Spleen (tissue), 11 donors: ENCODE results near the gene RSPO1. TPM values are rescaled to one million over a fixed set of nuclear protein-coding genes. Genes with fewer than 3 reads are reported as not detected.

Experiments used
- DNase-seq: peaks from one replicate; pipeline ENCODE4 v3.0.0-alpha.2; 2020
- H3K27ac ChIP-seq, 8 donors: fragments of 200-600 bp; sonication (generic) in 7 of 8; 1 replicate in 4 of 8; 2 replicates in 4 of 8; pipeline versions ENCODE4 v1.5.0 to v1.8.0; 2016 to 2021; ENCODE audit warnings: inconsistent platforms in 4 of 8, mild to moderate bottlenecking in 4 of 8, moderate library complexity in 1 of 8
- H3K27me3 ChIP-seq, 7 donors: fragments of 200-600 bp; sonication (generic) in 6 of 7; replicated peaks in 1 of 7; 1 replicate in 4 of 7; 2 replicates in 3 of 7; pipeline versions ENCODE4 v1.5.0 to v1.8.0; 2016 to 2021; ENCODE audit warnings: inconsistent platforms in 3 of 7, mild to moderate bottlenecking in 1 of 7
- H3K36me3 ChIP-seq, 6 donors: fragments of 200-600 bp; sonication (generic) in 5 of 6; 1 replicate in 4 of 6; 2 replicates in 2 of 6; pipeline versions ENCODE4 v1.5.0 to v1.8.0; 2016 to 2021; ENCODE audit warnings: inconsistent platforms in 2 of 6
- H3K4me1 ChIP-seq, 6 donors: fragments of 200-600 bp; sonication (generic) in 5 of 6; 1 replicate in 3 of 6; 2 replicates in 3 of 6; pipeline versions ENCODE4 v1.5.0 to v1.8.0; 2016 to 2021; ENCODE audit warnings: inconsistent platforms in 3 of 6
- H3K4me3 ChIP-seq, 8 donors: fragments of 200-600 bp; sonication (generic) in 7 of 8; 1 replicate in 4 of 8; 2 replicates in 4 of 8; pipeline versions ENCODE4 v1.5.0 to v1.8.0; 2016 to 2021; ENCODE audit warnings: inconsistent platforms in 4 of 8, mild to moderate bottlenecking in 4 of 8, moderate library complexity in 2 of 8
- H3K9me3 ChIP-seq, 8 donors: fragments of 200-600 bp; sonication (generic) in 7 of 8; 1 replicate in 4 of 8; 2 replicates in 4 of 8; pipeline versions ENCODE4 v1.5.0 to v1.8.0; 2016 to 2021; ENCODE audit warnings: inconsistent platforms in 4 of 8
- CTCF ChIP-seq, 11 experiments: fragments of 200-600 bp in 7 of 11; fragments of 450-650 bp in 4 of 11; sonication (generic) in 4 of 11; IDR thresholded peaks in 8 of 11; conservative IDR thresholded peaks in 3 of 11; 1 replicate in 7 of 11; 2 replicates in 4 of 11; pipeline versions ENCODE4 v1.4.0 to v1.8.0; 2016 to 2021; ENCODE audit warnings: antibody characterized with exemption in 11 of 11, inconsistent platforms in 4 of 11, mild to moderate bottlenecking in 1 of 11
- POLR2A ChIP-seq, 3 donors: fragments of 450-650 bp; IDR thresholded peaks; one replicate each; pipeline ENCODE4 v1.5.1; 2017; ENCODE audit warnings: antibody characterized with exemption in 3 of 3, mild to moderate bottlenecking in 1 of 3
- POLR2AphosphoS5 ChIP-seq, 3 donors: sonication (generic); formaldehyde crosslinking; IDR thresholded peaks; one replicate each; pipeline ENCODE4 v1.5.1; 2017; ENCODE audit warnings: antibody characterized with exemption in 3 of 3
- WGBS, 5 donors: extraction: QIAGEN DNeasy Blood & Tissue Kit in 3 of 5; methylation state at CpG; one replicate each; pipeline versions ENCODE4 v1.1.5 to v1.1.7; 2013 to 2018; 5-methylcytosine and 5-hydroxymethylcytosine counted together
- intact Hi-C: fragments of 100-400 bp; cut with DNase I; formaldehyde crosslinking; loops from one replicate; pipeline ENCODE4 v1.15.0; 2023; ENCODE audit warnings: low total_unique reads
- polyA plus RNA-seq, 3 donors: library from polyadenylated mRNA; stranded (reverse); fragments of 200-250 nt; gene quantifications; one replicate each; pipeline ENCODE4 v1.2.1, GENCODE V29; 2013
- total RNA-seq, 7 donors: library from RNA; depleted of rRNA in 3 of 7; stranded (reverse); fragments of >200 nt in 3 of 7; fragmentation: NEBNext Ultra II Directional in 4 of 7; extraction: Animal tissue kit (Norgen Biotek cat#: 25700) in 4 of 7; gene quantifications; one replicate each; pipeline versions ENCODE4 v1.1.0 to v1.2.1, GENCODE V29; 2016 to 2021
- donor health status: healthy with polysubstance abuse.
- donor health status: DM: no; HTN: no; CAD: no; lungs with moderate emphysema.
- donor health status: DM: no; HTN: no; CAD: no.
- donor health status: Bipolar disorder and iron deficiency.
- donor health status: healthy.
- donor health status: DM: no; HTN: no; CAD: no.
- donor health status: DM: yes; HTN: yes; CAD: no.

Gene RSPO1
- total and polyA plus RNA-seq, 10 donors: 0.20 to 1.0 (median 0.48) TPM; not detected in 1

GRCh38 chr1:37628026-37628556 lies 6.6 kb downstream of the RSPO1 start:
- H3K27ac ChIP-seq: no peak overlapping the region
- 72 to 84% (median 82%) methylated on average over 8 of the region's 8 CpGs for WGBS, 5 donors
- no peaks in the 10 kb centered on the region for H3K36me3 ChIP-seq
- peaks cover 0 to 91% (median 28%) of the 10 kb centered on the region in 7 donors for H3K27me3 ChIP-seq
- no peak overlapping the region for H3K4me3 ChIP-seq
- intact Hi-C loops: no loop called here
- H3K9me3 ChIP-seq: no peaks in the 10 kb centered on the region
- no peaks in the 10 kb centered on the region for H3K4me1 ChIP-seq
- no peak for TF ChIP-seq POLR2A (IDR thresholded peaks at IDR 0.05)
- no peak for TF ChIP-seq CTCF (IDR thresholded peaks at IDR 0.05 in 8 of 11, conservative IDR thresholded peaks at IDR 0.05 in 3 of 11)
- no peak for TF ChIP-seq POLR2AphosphoS5 (IDR thresholded peaks at IDR 0.05)
- DNase-seq: no peak

- Histone ChIP-seq H3K4me3 (no peak overlapping the region), H3K27me3 (peaks cover 0 to 90% (median 6%) of the 10 kb centered on the region in 7 donors), H3K27ac (no peak overlapping the region), H3K4me1 (no peaks in the 10 kb centered on the region), H3K36me3 (no peaks in the 10 kb centered on the region), H3K9me3 (no peaks in the 10 kb centered on the region)
- DNase-seq: no peak
- 36 to 51% (median 43%) methylated on average over 6 of the region's 6 CpGs for WGBS, 5 donors
- intact Hi-C loops: no loop called here
- TF ChIP-seq POLR2A (IDR thresholded peaks at IDR 0.05) (no peak), CTCF (IDR thresholded peaks at IDR 0.05 in 8 of 11, conservative IDR thresholded peaks at IDR 0.05 in 3 of 11) (no peak), POLR2AphosphoS5 (IDR thresholded peaks at IDR 0.05) (no peak)
Measured at GRCh38 chr1:37622131-37622530, 12.6 kb downstream of the RSPO1 start.

GRCh38 chr1:37621326-37621870 lies 13.3 kb downstream of the RSPO1 start:
- no peak for TF ChIP-seq CTCF (IDR thresholded peaks at IDR 0.05 in 8 of 11, conservative IDR thresholded peaks at IDR 0.05 in 3 of 11)
- TF ChIP-seq POLR2AphosphoS5 (IDR thresholded peaks at IDR 0.05): no peak
- no peak for TF ChIP-seq POLR2A (IDR thresholded peaks at IDR 0.05)
- Histone ChIP-seq H3K27ac (no peak overlapping the region), H3K4me1 (no peaks in the 10 kb centered on the region), H3K9me3 (no peaks in the 10 kb centered on the region), H3K27me3 (peaks cover 0 to 90% (median 6%) of the 10 kb centered on the region in 7 donors), H3K36me3 (no peaks in the 10 kb centered on the region), H3K4me3 (no peak overlapping the region)
- DNase-seq: no peak
- intact Hi-C loops: no loop called here
- WGBS, 5 donors: 54 to 70% (median 65%) methylated on average over 10 of the region's 10 CpGs

GRCh38 chr1:37620707-37621106 lies 14.0 kb downstream of the RSPO1 start:
- no peak for DNase-seq
- intact Hi-C loops: no loop called here
- Histone ChIP-seq H3K27me3 (peaks cover 0 to 90% (median 6%) of the 10 kb centered on the region in 7 donors), H3K27ac (no peak overlapping the region), H3K9me3 (no peaks in the 10 kb centered on the region), H3K4me1 (no peaks in the 10 kb centered on the region), H3K4me3 (no peak overlapping the region), H3K36me3 (no peaks in the 10 kb centered on the region)
- TF ChIP-seq POLR2A (IDR thresholded peaks at IDR 0.05): no peak
- TF ChIP-seq CTCF (IDR thresholded peaks at IDR 0.05 in 8 of 11, conservative IDR thresholded peaks at IDR 0.05 in 3 of 11): no peak
- TF ChIP-seq POLR2AphosphoS5 (IDR thresholded peaks at IDR 0.05): no peak
- WGBS, 5 donors: 82 to 87% (median 85%) methylated on average over 6 of the region's 6 CpGs
